Esophagus squamous epithelium (tissue), 4 donors: Measurements from ENCODE around the gene PSG6.
"Not testable (repeated sequence)": the region's sequence is repeated elsewhere in the genome, so short reads cannot be mapped to it uniquely, and the experiment has no call there.

Experiments
- POLR2A ChIP-seq, 4 donors: fragments of 450-650 bp; IDR thresholded peaks; one replicate each; pipeline ENCODE4 v1.6.1; 2017; ENCODE audit warnings: antibody characterized with exemption in 4 of 4, mild to moderate bottlenecking in 4 of 4, moderate library complexity in 3 of 4
- TF ChIP-seq, protein P1 (sequence below), 6 experiments: fragments of 450-650 bp in 4 of 6; fragments of 200-600 bp in 2 of 6; sonication (generic) in 2 of 6; IDR thresholded peaks; one replicate each; pipeline ENCODE4 v1.5.1; 2016 to 2019; ENCODE audit warnings: antibody characterized with exemption in 6 of 6, mild to moderate bottlenecking in 4 of 6, moderate library complexity in 4 of 6

DNA sequence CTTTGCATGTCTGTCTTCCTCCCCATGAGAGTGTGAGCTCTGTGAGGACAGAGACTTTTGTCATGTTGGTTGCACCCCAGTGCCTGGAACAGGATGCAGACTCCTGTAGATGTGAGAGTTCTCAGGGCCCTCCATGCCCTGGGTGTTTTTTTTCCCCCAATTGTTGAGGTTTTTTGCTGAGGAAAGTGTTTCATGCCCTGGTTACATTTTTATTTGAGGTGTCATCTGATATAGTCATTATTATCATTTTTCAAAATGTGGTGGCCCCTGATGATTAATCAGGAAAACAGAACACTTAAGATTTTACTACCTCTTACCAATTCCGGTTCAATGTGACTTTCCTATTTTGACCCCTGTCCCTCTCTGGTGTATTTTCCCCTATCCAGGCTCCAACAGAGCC, 763 bp downstream of the PSG6 start:
- TF ChIP-seq, protein P1, sequence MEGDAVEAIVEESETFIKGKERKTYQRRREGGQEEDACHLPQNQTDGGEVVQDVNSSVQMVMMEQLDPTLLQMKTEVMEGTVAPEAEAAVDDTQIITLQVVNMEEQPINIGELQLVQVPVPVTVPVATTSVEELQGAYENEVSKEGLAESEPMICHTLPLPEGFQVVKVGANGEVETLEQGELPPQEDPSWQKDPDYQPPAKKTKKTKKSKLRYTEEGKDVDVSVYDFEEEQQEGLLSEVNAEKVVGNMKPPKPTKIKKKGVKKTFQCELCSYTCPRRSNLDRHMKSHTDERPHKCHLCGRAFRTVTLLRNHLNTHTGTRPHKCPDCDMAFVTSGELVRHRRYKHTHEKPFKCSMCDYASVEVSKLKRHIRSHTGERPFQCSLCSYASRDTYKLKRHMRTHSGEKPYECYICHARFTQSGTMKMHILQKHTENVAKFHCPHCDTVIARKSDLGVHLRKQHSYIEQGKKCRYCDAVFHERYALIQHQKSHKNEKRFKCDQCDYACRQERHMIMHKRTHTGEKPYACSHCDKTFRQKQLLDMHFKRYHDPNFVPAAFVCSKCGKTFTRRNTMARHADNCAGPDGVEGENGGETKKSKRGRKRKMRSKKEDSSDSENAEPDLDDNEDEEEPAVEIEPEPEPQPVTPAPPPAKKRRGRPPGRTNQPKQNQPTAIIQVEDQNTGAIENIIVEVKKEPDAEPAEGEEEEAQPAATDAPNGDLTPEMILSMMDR (IDR thresholded peaks at IDR 0.05), result not testable (repeated sequence)
- TF ChIP-seq POLR2A (IDR thresholded peaks at IDR 0.05), result not testable (repeated sequence)
